PFSK-1 (cell line): ENCODE data around the gene CCR1.

ENCODE experiments used
- POLR2AphosphoS5 ChIP-seq: IDR thresholded peaks from 2 replicates; pipeline ENCODE4 v1.6.1; 2012; ENCODE audit warnings: low read depth, mild to moderate bottlenecking, control low read depth, low read length, moderate library complexity
- TAF1 ChIP-seq: IDR thresholded peaks from 2 replicates; pipeline ENCODE4 v1.6.1; 2012; ENCODE audit warnings: low read length, control low read depth, borderline replicate concordance; ENCODE audit not compliant: insufficient read depth

GRCh38 chr3:46235425-46235824, 27.3 kb upstream of the CCR1 start:
- TF ChIP-seq POLR2AphosphoS5, result no peak
- no peak for TF ChIP-seq TAF1
